GM10266 (cell line): Measurements from ENCODE around the gene RNF44.

Source experiments
- DNase-seq: peaks from one replicate; pipeline ENCODE4 v3.0.0; 2012; ENCODE audit errors: extremely low spot score
- TF ChIP-seq, protein P1 (sequence below): IDR thresholded peaks from 2 replicates; pipeline ENCODE4 v1.5.1; 2012; ENCODE audit warnings: mild to moderate bottlenecking, low read depth; ENCODE audit not compliant: control insufficient read depth, insufficient read depth; ENCODE audit errors: missing control alignments

Gene RNF44

GRCh38 chr5:176534640-176535039 is 2.6 kb downstream of the RNF44 start:
- DNase-seq = peak; percentile 32
- TF ChIP-seq, protein P1, sequence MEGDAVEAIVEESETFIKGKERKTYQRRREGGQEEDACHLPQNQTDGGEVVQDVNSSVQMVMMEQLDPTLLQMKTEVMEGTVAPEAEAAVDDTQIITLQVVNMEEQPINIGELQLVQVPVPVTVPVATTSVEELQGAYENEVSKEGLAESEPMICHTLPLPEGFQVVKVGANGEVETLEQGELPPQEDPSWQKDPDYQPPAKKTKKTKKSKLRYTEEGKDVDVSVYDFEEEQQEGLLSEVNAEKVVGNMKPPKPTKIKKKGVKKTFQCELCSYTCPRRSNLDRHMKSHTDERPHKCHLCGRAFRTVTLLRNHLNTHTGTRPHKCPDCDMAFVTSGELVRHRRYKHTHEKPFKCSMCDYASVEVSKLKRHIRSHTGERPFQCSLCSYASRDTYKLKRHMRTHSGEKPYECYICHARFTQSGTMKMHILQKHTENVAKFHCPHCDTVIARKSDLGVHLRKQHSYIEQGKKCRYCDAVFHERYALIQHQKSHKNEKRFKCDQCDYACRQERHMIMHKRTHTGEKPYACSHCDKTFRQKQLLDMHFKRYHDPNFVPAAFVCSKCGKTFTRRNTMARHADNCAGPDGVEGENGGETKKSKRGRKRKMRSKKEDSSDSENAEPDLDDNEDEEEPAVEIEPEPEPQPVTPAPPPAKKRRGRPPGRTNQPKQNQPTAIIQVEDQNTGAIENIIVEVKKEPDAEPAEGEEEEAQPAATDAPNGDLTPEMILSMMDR = no peak

- peak; percentile 62 for DNase-seq
These were observed 3.1 kb downstream of the RNF44 start for GRCh38 chr5:176533894-176534611.

DNA sequence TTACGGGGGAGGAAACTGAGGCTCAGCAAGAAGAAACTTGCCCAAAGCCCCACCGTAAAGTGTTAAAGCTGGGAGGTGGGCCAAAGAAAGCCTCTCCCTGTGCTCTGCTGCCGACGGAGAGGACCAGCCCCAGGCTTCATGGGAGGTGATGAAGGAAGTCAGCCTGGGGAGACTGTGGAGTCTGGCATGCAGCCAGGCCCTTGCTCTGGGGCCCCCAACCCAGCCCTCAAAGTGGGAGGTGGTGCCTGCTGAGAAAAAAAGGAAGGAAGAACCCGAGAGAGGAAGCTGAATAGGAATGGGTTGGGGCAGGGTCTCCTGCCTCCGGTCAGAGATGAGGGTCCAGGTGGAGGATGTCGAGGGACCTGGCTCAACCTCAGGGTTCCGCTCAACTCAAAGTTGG is 3.8 kb downstream of the RNF44 start:
- TF ChIP-seq, protein P1 = no peak
- DNase-seq = no peak

More at GRCh38 chr5:176533894-176534611, 3.1 kb downstream of the RNF44 start:
- TF ChIP-seq, protein P1 = no peak

GRCh38 chr5:176532795-176533194 is 4.4 kb downstream of the RNF44 start:
- DNase-seq = no peak
- TF ChIP-seq, protein P1 = no peak

DNA sequence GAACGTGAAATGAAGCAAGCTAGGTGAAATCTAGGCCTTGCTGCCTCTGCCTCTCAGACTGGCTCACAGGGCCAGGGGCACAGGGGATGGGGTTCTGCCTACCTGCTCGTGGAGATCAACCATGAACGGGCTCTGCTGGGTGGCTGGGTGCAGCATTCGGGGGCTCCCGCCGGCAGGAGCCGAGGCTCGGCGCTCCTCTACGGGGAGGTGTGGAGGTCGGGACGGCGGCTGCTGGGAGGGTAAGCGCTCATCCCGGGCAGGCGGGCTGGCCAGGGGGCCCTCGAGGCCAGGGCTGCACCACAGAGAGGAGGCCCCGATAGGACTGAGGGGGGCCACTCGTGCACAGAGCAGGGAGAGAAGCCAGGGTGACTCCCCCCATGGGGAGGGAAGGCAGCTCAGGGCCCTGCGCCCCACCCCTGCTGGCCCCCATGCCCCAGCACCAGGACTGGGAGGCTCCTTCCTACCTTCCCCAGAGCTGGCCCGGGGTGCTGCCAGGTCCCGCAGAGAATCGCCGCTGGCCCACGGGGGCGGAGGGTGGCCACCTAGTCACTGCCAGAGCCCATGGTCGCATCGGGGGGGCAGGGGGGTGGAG is 5.2 kb downstream of the RNF44 start:
- DNase-seq = no peak
- TF ChIP-seq, protein P1 = no peak

DNA sequence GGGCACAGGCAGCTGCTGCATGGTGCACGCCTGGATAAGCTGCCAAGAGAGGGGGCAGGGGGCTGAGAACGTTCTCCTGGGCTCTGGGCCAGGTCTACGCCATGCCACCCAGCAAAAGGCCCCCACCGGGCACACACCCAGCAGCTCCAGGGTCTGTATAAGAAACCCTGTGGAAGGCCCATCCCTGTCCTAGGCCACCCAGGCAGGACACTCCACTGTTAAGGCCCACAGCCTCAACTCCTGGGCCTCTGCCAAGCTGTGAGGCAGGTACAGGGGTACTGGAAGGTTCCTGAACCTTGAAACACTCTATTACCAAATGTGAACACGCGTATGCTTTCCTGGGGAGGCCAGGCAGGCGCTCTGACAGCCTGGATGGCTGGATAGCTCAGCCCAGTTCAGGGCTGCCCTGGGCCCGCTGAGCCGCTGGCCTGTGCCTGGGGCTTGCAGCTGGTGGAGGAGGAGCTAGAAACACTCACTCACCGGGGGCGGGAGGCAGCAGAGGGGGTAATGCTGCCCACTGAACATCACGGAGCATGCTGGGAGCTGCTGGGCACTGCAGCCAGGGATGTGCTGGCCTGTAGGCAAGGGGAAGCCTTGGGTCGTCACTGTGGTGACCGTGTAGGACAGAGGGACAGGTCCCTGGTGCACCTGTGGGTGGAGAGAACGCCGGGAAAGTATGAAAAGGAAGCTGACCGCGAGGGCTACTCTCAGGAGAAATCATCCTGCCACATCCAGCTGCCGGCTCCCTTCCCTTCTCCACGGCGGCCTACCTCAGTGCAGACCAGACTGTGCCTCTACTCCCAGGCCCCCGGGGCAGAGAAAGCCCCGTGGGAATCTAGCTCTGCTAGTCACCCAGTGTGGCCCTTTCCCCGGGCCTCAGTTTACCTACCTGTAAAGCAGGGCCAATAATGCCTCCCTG is 6.0 kb downstream of the RNF44 start:
- peak; percentile 29 for DNase-seq
- TF ChIP-seq, protein P1 = no peak
